ENCODE results near the gene DISP3. TPM values are rescaled to one million over a fixed set of nuclear protein-coding genes. Genes with fewer than 3 reads are reported as not detected.

DISP3 gene
- total RNA-seq, 2 experiments from 2014 or later: 0.97 to 1.7 TPM

- DNase-seq (ENCODE audit: low spot score): no peak
- ChIA-PET POLR2A (no interaction called here), CTCF (ENCODE audit: unreplicated experiment) (no interaction called here)
Measured at GRCh38 chr1:11531314-11531870, 52.4 kb downstream of the DISP3 start.

GRCh38 chr1:11531943-11532342 is 53.0 kb downstream of the DISP3 start:
- no peak for TF ChIP-seq CTCF (conservative IDR thresholded peaks at IDR 0.05; ENCODE audit: low read length)
- no peak for TF ChIP-seq EZH2phosphoT487 (IDR thresholded peaks at IDR 0.05; ENCODE audit: borderline replicate concordance, low read depth, low read length)
- no peak overlapping the region for H3K4me2 ChIP-seq (ENCODE audit: low read length)
- intact Hi-C loops (cut with micrococcal nuclease; ENCODE audit: unreplicated experiment): no loop called here
- no peaks in the 10 kb centered on the region for H3K36me3 ChIP-seq (ENCODE audit: insufficient read depth, low read length)
- no peaks in the 10 kb centered on the region for H4K20me1 ChIP-seq (ENCODE audit: insufficient read depth, low read length)
- CTCF ChIA-PET (ENCODE audit: unreplicated experiment): no interaction called here
- H3K4me1 ChIP-seq (ENCODE audit: insufficient read depth, low read length, poor library complexity, severe bottlenecking): no peaks in the 10 kb centered on the region
- H3K4me3 ChIP-seq (ENCODE audit: low read depth, low read length, poor library complexity, severe bottlenecking): no peak overlapping the region
- H2AFZ ChIP-seq (ENCODE audit: low read length): no peak overlapping the region
- POLR2A ChIA-PET: no interaction called here
- H3K79me2 ChIP-seq (ENCODE audit: insufficient read depth, low read depth, low read length): no peaks in the 10 kb centered on the region
- no peak overlapping the region for H3K27ac ChIP-seq (ENCODE audit: low read depth, low read length, poor library complexity, severe bottlenecking)
- H3K9me2 ChIP-seq (ENCODE audit: insufficient read depth, low read length): no peaks in the 10 kb centered on the region
- DNase-seq (ENCODE audit: low spot score): no peak
- BruUV-seq (replicated peaks): no TSS peak
- no peaks in the 10 kb centered on the region for H3K9me3 ChIP-seq (ENCODE audit: low read length)

More at GRCh38 chr1:11531314-11531870, 52.4 kb downstream of the DISP3 start:
- Histone ChIP-seq H3K9me3 (ENCODE audit: low read length) (no peaks in the 10 kb centered on the region), H3K4me1 (ENCODE audit: insufficient read depth, low read length, poor library complexity, severe bottlenecking) (no peaks in the 10 kb centered on the region), H2AFZ (ENCODE audit: low read length) (no peak overlapping the region), H3K4me2 (ENCODE audit: low read length) (no peak overlapping the region), H3K27ac (ENCODE audit: low read depth, low read length, poor library complexity, severe bottlenecking) (no peak overlapping the region), H4K20me1 (ENCODE audit: insufficient read depth, low read length) (no peaks in the 10 kb centered on the region), H3K36me3 (ENCODE audit: insufficient read depth, low read length) (no peaks in the 10 kb centered on the region), H3K79me2 (ENCODE audit: insufficient read depth, low read depth, low read length) (no peaks in the 10 kb centered on the region), H3K9me2 (ENCODE audit: insufficient read depth, low read length) (no peaks in the 10 kb centered on the region), H3K4me3 (ENCODE audit: low read depth, low read length, poor library complexity, severe bottlenecking) (no peak overlapping the region)
- TF ChIP-seq EZH2phosphoT487 (IDR thresholded peaks at IDR 0.05; ENCODE audit: borderline replicate concordance, low read depth, low read length) (no peak), CTCF (conservative IDR thresholded peaks at IDR 0.05; ENCODE audit: low read length) (no peak)
- intact Hi-C loops (cut with micrococcal nuclease; ENCODE audit: unreplicated experiment): no loop called here
- no TSS peak for BruUV-seq (replicated peaks)

- H3K79me2 ChIP-seq (ENCODE audit: insufficient read depth, low read depth, low read length): no peaks in the 10 kb centered on the region
- no peaks in the 10 kb centered on the region for H4K20me1 ChIP-seq (ENCODE audit: insufficient read depth, low read length)
- intact Hi-C loops (cut with micrococcal nuclease; ENCODE audit: unreplicated experiment): no loop called here
- no peaks in the 10 kb centered on the region for H3K4me1 ChIP-seq (ENCODE audit: insufficient read depth, low read length, poor library complexity, severe bottlenecking)
- H3K9me3 ChIP-seq (ENCODE audit: low read length): no peaks in the 10 kb centered on the region
- H3K9me2 ChIP-seq (ENCODE audit: insufficient read depth, low read length): no peaks in the 10 kb centered on the region
- no peaks in the 10 kb centered on the region for H3K36me3 ChIP-seq (ENCODE audit: insufficient read depth, low read length)
- H3K4me3 ChIP-seq (ENCODE audit: low read depth, low read length, poor library complexity, severe bottlenecking): no peak overlapping the region
- H2AFZ ChIP-seq (ENCODE audit: low read length): no peak overlapping the region
- no peak for DNase-seq (ENCODE audit: low spot score)
- BruUV-seq (replicated peaks): no TSS peak
- no peak overlapping the region for H3K4me2 ChIP-seq (ENCODE audit: low read length)
- CTCF ChIA-PET (ENCODE audit: unreplicated experiment): no interaction called here
- POLR2A ChIA-PET: no interaction called here
- no peak for TF ChIP-seq CTCF (conservative IDR thresholded peaks at IDR 0.05; ENCODE audit: low read length)
- TF ChIP-seq EZH2phosphoT487 (IDR thresholded peaks at IDR 0.05; ENCODE audit: borderline replicate concordance, low read depth, low read length): no peak
- H3K27ac ChIP-seq (ENCODE audit: low read depth, low read length, poor library complexity, severe bottlenecking): no peak overlapping the region
Measured at GRCh38 chr1:11533790-11534787, 55.1 kb downstream of the DISP3 start.
